Bronchial epithelial cell (primary cell): ENCODE results near the gene RBM4. TPM values are rescaled to one million over a fixed set of nuclear protein-coding genes. Genes with fewer than 3 reads are reported as not detected.
"Not testable (repeated sequence)": the region's sequence is repeated elsewhere in the genome, so short reads cannot be mapped to it uniquely, and the experiment has no call there.

ENCODE experiments used
- DNase-seq: peaks from one replicate; pipeline ENCODE4 v3.0.0-alpha.2; 2010; ENCODE audit warnings: low read depth
- FAIRE-seq: peaks from 2 replicates; lab custom pipeline; 2011; peaks lifted over from hg19 to GRCh38; lab: Jason Lieb, UNC
- H3K27me3 ChIP-seq: 2 replicates; pipeline ENCODE4 v1.5.1; 2011; ENCODE audit warnings: low read length; ENCODE audit not compliant: control insufficient read depth, insufficient read depth
- H3K36me3 ChIP-seq: 2 replicates; pipeline ENCODE4 v1.5.1; 2011; ENCODE audit warnings: low read length; ENCODE audit not compliant: control insufficient read depth, insufficient read depth
- H3K4me3 ChIP-seq: 2 replicates; pipeline ENCODE4 v1.5.1; 2011; ENCODE audit warnings: mild to moderate bottlenecking, low read depth, low read length, control low read depth
- total RNA-seq: library from RNA; depleted of rRNA; stranded (reverse); fragments of >200 nt; gene quantifications from 2 replicates; pipeline ENCODE4 v1.2.1, GENCODE V29; 2014
- TF ChIP-seq, protein P1 (sequence below): IDR thresholded peaks from 2 replicates; pipeline ENCODE4 v1.5.1; 2011; ENCODE audit warnings: mild to moderate bottlenecking, moderate library complexity, low read length, control low read depth, inconsistent platforms; ENCODE audit not compliant: insufficient read depth, severe bottlenecking

The RBM4 gene
- total RNA-seq, 1 donor from 2014 or later, result 173 TPM

DNA sequence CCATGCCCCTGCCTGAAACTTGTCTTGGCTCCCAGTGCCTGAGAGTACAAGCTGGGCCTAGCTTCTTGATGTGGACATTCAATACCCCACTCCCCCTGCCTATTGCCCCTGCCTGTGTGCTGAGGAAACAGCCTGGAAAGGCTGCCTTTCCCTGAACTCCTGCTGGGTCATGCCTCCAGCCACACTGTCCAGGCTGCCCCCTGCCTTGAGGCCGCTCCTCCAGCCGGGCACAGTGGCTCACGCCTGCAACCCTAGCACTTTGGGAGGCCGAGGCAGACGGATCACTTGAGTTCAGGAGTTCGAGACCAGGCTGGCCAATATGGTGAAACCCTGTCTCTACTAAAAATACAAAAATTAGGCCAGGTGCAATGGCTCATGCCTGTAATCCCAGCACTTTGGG, 35.4 kb upstream of the RBM4 start:
- Histone ChIP-seq H3K36me3 (peaks cover 16% of the 10 kb centered on the region), H3K4me3 (no peak overlapping the region), H3K27me3 (no peaks in the 10 kb centered on the region)
- FAIRE-seq (no peak), DNase-seq (no peak)
- TF ChIP-seq, protein P1, sequence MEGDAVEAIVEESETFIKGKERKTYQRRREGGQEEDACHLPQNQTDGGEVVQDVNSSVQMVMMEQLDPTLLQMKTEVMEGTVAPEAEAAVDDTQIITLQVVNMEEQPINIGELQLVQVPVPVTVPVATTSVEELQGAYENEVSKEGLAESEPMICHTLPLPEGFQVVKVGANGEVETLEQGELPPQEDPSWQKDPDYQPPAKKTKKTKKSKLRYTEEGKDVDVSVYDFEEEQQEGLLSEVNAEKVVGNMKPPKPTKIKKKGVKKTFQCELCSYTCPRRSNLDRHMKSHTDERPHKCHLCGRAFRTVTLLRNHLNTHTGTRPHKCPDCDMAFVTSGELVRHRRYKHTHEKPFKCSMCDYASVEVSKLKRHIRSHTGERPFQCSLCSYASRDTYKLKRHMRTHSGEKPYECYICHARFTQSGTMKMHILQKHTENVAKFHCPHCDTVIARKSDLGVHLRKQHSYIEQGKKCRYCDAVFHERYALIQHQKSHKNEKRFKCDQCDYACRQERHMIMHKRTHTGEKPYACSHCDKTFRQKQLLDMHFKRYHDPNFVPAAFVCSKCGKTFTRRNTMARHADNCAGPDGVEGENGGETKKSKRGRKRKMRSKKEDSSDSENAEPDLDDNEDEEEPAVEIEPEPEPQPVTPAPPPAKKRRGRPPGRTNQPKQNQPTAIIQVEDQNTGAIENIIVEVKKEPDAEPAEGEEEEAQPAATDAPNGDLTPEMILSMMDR, result no peak

- Histone ChIP-seq H3K27me3 (no peaks in the 10 kb centered on the region), H3K4me3 (no peak overlapping the region), H3K36me3 (peaks cover 16% of the 10 kb centered on the region)
- TF ChIP-seq, protein P1, result no peak
- no peak for FAIRE-seq
- no peak for DNase-seq
Observed at GRCh38 chr11:66604155-66604554, 34.3 kb upstream of the RBM4 start.

GRCh38 chr11:66606608-66607007, 31.9 kb upstream of the RBM4 start:
- H3K27me3 ChIP-seq, DNase-seq, H3K36me3 ChIP-seq, FAIRE-seq, H3K4me3 ChIP-seq: not testable (repeated sequence)

- Histone ChIP-seq H3K4me3 (no peak overlapping the region), H3K27me3 (no peaks in the 10 kb centered on the region), H3K36me3 (peaks cover 10% of the 10 kb centered on the region)
- TF ChIP-seq, protein P1, result no peak
- FAIRE-seq, result no peak
- DNase-seq, result peak; percentile 28
Observed at GRCh38 chr11:66607126-66607834, 31.2 kb upstream of the RBM4 start.

GRCh38 chr11:66609721-66610617, 28.5 kb upstream of the RBM4 start:
- Histone ChIP-seq H3K27me3 (no peaks in the 10 kb centered on the region), H3K4me3 (no peak overlapping the region), H3K36me3 (peaks cover 6% of the 10 kb centered on the region)
- FAIRE-seq (no peak), DNase-seq (no peak)
- TF ChIP-seq, protein P1, result no peak

DNA sequence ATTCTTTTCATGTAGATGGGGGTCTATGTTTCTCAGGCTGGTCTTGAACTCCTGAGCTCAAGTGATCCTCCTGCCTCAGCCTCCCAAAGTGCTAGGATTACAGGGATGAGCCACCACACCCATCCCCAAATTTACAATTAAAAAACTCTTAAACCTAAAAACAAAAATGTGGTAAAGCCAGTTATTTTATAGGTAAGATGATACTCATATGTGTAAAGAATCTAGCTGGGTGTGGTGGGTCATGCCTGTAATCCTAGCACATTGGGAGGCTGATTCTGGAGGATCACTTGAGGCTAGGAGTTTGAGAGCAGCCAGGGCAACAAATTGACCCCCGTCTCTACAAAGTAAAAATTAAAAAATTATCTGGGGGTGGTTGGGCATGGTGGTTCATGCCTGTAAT, 26.0 kb upstream of the RBM4 start:
- no peak overlapping the region for H3K4me3 ChIP-seq
- H3K36me3 ChIP-seq, result peaks cover 2% of the 10 kb centered on the region
- no peaks in the 10 kb centered on the region for H3K27me3 ChIP-seq
- TF ChIP-seq, protein P1, result no peak
- DNase-seq, result no peak
- FAIRE-seq, result no peak
